ENCODE measurements around the gene TAX1BP1.

Gene TAX1BP1

GRCh38 chr7:27700501-27700900 is 39.5 kb upstream of the TAX1BP1 start:
- TF ChIP-seq, protein P1, sequence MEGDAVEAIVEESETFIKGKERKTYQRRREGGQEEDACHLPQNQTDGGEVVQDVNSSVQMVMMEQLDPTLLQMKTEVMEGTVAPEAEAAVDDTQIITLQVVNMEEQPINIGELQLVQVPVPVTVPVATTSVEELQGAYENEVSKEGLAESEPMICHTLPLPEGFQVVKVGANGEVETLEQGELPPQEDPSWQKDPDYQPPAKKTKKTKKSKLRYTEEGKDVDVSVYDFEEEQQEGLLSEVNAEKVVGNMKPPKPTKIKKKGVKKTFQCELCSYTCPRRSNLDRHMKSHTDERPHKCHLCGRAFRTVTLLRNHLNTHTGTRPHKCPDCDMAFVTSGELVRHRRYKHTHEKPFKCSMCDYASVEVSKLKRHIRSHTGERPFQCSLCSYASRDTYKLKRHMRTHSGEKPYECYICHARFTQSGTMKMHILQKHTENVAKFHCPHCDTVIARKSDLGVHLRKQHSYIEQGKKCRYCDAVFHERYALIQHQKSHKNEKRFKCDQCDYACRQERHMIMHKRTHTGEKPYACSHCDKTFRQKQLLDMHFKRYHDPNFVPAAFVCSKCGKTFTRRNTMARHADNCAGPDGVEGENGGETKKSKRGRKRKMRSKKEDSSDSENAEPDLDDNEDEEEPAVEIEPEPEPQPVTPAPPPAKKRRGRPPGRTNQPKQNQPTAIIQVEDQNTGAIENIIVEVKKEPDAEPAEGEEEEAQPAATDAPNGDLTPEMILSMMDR (IDR thresholded peaks at IDR 0.05; ENCODE audit: low read depth, low read length, missing control alignments), result no peak
- no peak for DNase-seq (ENCODE audit: low read depth)
- no peak overlapping the region for H3K4me3 ChIP-seq (ENCODE audit: low read depth, low read length)
- in situ Hi-C loops (cut with HindIII; ENCODE audit: low sequenced_read_pairs), result no loop called here

GRCh38 chr7:27703181-27703580 is 36.8 kb upstream of the TAX1BP1 start:
- DNase-seq (ENCODE audit: low read depth), result no peak
- no peak overlapping the region for H3K4me3 ChIP-seq (ENCODE audit: low read depth, low read length)
- in situ Hi-C loops (cut with HindIII; ENCODE audit: low sequenced_read_pairs), result no loop called here
- TF ChIP-seq, protein P1 (IDR thresholded peaks at IDR 0.05; ENCODE audit: low read depth, low read length, missing control alignments), result no peak

GRCh38 chr7:27704422-27705199 is 35.4 kb upstream of the TAX1BP1 start:
- in situ Hi-C loops (cut with HindIII; ENCODE audit: low sequenced_read_pairs), result no loop called here
- H3K4me3 ChIP-seq (ENCODE audit: low read depth, low read length), result no peak overlapping the region
- no peak for DNase-seq (ENCODE audit: low read depth)
- TF ChIP-seq, protein P1 (IDR thresholded peaks at IDR 0.05; ENCODE audit: low read depth, low read length, missing control alignments), result no peak

- H3K4me3 ChIP-seq (ENCODE audit: low read depth, low read length), result no peak overlapping the region
- TF ChIP-seq, protein P1 (IDR thresholded peaks at IDR 0.05; ENCODE audit: low read depth, low read length, missing control alignments), result no peak
- in situ Hi-C loops (cut with HindIII; ENCODE audit: low sequenced_read_pairs), result no loop called here
- DNase-seq (ENCODE audit: low read depth), result no peak
Observed at GRCh38 chr7:27705200-27705594, 34.8 kb upstream of the TAX1BP1 start.

- no peak overlapping the region for H3K4me3 ChIP-seq (ENCODE audit: low read depth, low read length)
- TF ChIP-seq, protein P1 (IDR thresholded peaks at IDR 0.05; ENCODE audit: low read depth, low read length, missing control alignments), result no peak
- DNase-seq (ENCODE audit: low read depth), result no peak
- in situ Hi-C loops (cut with HindIII; ENCODE audit: low sequenced_read_pairs), result no loop called here
Observed at GRCh38 chr7:27708485-27708884, 31.5 kb upstream of the TAX1BP1 start.

DNA sequence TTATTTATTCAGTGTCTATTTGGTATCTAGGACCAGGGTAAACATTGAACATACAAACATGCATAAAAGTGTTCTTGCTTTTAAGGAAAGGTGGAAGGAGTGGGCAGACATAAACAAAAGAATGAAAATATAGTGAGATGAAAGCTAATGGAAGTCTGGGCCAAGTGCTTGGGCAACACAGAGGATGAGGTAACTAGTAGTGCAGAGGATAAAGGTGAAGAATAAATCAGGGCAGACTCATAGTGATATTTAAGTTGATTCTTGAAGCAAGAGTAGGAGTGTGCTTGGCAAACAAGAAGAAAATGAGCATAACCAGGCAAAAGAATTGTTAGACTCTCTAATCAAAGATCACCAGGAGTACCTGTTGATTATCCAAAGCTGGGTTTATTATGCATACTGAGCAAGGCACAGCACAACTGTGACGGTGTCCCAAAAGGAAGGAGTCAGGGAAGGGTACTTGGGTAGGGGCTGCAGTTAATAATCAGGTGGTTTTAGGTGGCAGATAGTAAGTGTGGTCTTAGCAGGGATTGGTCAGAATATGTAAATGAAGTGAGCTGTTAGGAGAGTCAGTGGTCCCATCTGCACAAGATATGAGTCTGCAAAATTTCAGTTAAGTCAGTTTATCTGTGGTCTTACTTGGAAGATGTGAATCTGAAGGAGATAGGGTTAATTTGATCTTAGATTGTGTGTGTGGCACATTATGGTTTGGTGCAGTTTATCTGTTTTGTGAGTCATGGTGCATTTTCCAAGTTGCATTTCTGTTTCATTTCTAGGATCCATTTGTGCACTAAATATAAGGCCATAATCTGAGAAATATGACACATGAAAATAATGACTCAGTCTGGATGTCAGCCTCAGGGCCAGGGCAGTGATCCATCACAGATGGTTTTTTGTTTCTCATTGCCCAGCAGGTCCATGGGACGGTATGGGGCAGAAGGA is 30.6 kb upstream of the TAX1BP1 start:
- no peak for DNase-seq (ENCODE audit: low read depth)
- in situ Hi-C loops (cut with HindIII; ENCODE audit: low sequenced_read_pairs), result no loop called here
- no peak overlapping the region for H3K4me3 ChIP-seq (ENCODE audit: low read depth, low read length)
- TF ChIP-seq, protein P1 (IDR thresholded peaks at IDR 0.05; ENCODE audit: low read depth, low read length, missing control alignments), result no peak
